GM20000 (cell line): ENCODE data around the gene SNHG17.

Experiments
- DNase-seq: peaks from one replicate; pipeline ENCODE4 v3.0.0; 2012; ENCODE audit warnings: low spot score
- CTCF ChIP-seq: IDR thresholded peaks from 2 replicates; pipeline ENCODE4 v1.5.1; 2012; ENCODE audit warnings: mild to moderate bottlenecking, control low read depth; ENCODE audit errors: extremely low read depth, missing control alignments

The SNHG17 gene

GRCh38 chr20:38432292-38432691 is 2.8 kb downstream of the SNHG17 start:
- TF ChIP-seq CTCF = no peak
- no peak for DNase-seq

- no peak for DNase-seq
- no peak for TF ChIP-seq CTCF
Observed at GRCh38 chr20:38430679-38431325, 4.3 kb downstream of the SNHG17 start.

GRCh38 chr20:38429301-38429700 is 5.8 kb downstream of the SNHG17 start:
- TF ChIP-seq CTCF = no peak
- no peak for DNase-seq

GRCh38 chr20:38428800-38429199 is 6.3 kb downstream of the SNHG17 start:
- no peak for TF ChIP-seq CTCF

GRCh38 chr20:38427655-38428023 is 7.5 kb downstream of the SNHG17 start:
- no peak for TF ChIP-seq CTCF
- DNase-seq = no peak

More at GRCh38 chr20:38428800-38429199, 6.3 kb downstream of the SNHG17 start:
- DNase-seq = no peak

GRCh38 chr20:38426006-38426897 is 8.9 kb downstream of the SNHG17 start:
- no peak for DNase-seq
- TF ChIP-seq CTCF = no peak

GRCh38 chr20:38424401-38424800 is 10.7 kb downstream of the SNHG17 start:
- DNase-seq = no peak
- no peak for TF ChIP-seq CTCF
